GM21619 (cell line): ENCODE measurements around the gene BICC1.

ENCODE experiments used
- ATAC-seq: cut with Tn5 transposase; IDR thresholded peaks from one replicate; pipeline ENCODE4 v1.9.1; 2021; ENCODE audit not compliant: unreplicated experiment

BICC1 gene

GRCh38 chr10:58556516-58557165 lies 44.0 kb downstream of the BICC1 start:
- no peak for ATAC-seq

- ATAC-seq = no peak
Measured at GRCh38 chr10:58557714-58558113, 45.0 kb downstream of the BICC1 start.

- ATAC-seq = no peak
Measured at GRCh38 chr10:58560068-58560467, 47.4 kb downstream of the BICC1 start.

GRCh38 chr10:58565271-58565670 lies 52.6 kb downstream of the BICC1 start:
- ATAC-seq = no peak

GRCh38 chr10:58567652-58568051 lies 55.0 kb downstream of the BICC1 start:
- ATAC-seq = no peak

- no peak for ATAC-seq
Measured at GRCh38 chr10:58568428-58568935, 55.8 kb downstream of the BICC1 start.

GRCh38 chr10:58570307-58570723 lies 57.6 kb downstream of the BICC1 start:
- ATAC-seq = no peak

- no peak for ATAC-seq
Measured at GRCh38 chr10:58570979-58571378, 58.3 kb downstream of the BICC1 start.

GRCh38 chr10:58573144-58573543 lies 60.5 kb downstream of the BICC1 start:
- no peak for ATAC-seq

GRCh38 chr10:58574058-58574457 lies 61.4 kb downstream of the BICC1 start:
- ATAC-seq = no peak

- no peak for ATAC-seq
Measured at GRCh38 chr10:58575491-58575890, 62.8 kb downstream of the BICC1 start.

GRCh38 chr10:58576751-58577436 lies 64.2 kb downstream of the BICC1 start:
- no peak for ATAC-seq

GRCh38 chr10:58577437-58577777 lies 64.7 kb downstream of the BICC1 start:
- no peak for ATAC-seq

- ATAC-seq = no peak
Measured at GRCh38 chr10:58578366-58578765, 65.7 kb downstream of the BICC1 start.

GRCh38 chr10:58579011-58579655 lies 66.5 kb downstream of the BICC1 start:
- no peak for ATAC-seq

- ATAC-seq = no peak
Measured at GRCh38 chr10:58582045-58582444, 69.4 kb downstream of the BICC1 start.

GRCh38 chr10:58585435-58585834 lies 72.8 kb downstream of the BICC1 start:
- ATAC-seq = no peak

- ATAC-seq = no peak
Measured at GRCh38 chr10:58586282-58587245, 73.9 kb downstream of the BICC1 start.

- no peak for ATAC-seq
Measured at GRCh38 chr10:58587676-58588075, 75.0 kb downstream of the BICC1 start.

- no peak for ATAC-seq
Measured at GRCh38 chr10:58588673-58589265, 76.1 kb downstream of the BICC1 start.
